ENCODE data around the gene OXCT2.
"Not testable (repeated sequence)": the region's sequence is repeated elsewhere in the genome, so short reads cannot be mapped to it uniquely, and the experiment has no call there.

The OXCT2 gene

DNA sequence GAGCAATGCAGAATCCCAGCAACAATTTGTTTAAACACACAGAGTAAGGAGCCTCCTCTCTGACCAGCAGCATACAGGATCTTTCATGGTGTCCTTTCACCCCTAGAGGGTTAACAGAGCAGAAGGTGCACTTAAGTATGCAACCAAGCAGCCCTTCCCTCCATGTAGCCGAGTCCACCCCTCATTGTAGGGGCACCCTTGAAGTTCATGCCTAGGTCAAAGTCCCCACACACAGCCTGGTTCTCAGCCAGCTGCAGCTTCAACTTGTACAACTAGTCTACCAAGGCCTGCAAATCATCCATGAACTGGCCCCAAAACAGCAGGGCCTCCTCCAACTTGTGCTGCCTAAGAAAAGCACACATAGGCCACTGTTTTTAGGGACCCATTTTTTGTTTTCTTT, 24.5 kb upstream of the OXCT2 start:
- Histone ChIP-seq H3K36me3 (no peaks in the 10 kb centered on the region), H3K4me3 (no peak overlapping the region), H3K9me3 (no peaks in the 10 kb centered on the region), H3K27ac (no peak overlapping the region), H3K27me3 (peaks cover 0 to 19% of the 10 kb centered on the region in 2 donors), H3K4me1 (no peaks in the 10 kb centered on the region)
- intact Hi-C loops (cut with DNase I; ENCODE audit: low total_unique reads) = no loop called here
- DNase-seq = no peak
- TF ChIP-seq, protein P1, sequence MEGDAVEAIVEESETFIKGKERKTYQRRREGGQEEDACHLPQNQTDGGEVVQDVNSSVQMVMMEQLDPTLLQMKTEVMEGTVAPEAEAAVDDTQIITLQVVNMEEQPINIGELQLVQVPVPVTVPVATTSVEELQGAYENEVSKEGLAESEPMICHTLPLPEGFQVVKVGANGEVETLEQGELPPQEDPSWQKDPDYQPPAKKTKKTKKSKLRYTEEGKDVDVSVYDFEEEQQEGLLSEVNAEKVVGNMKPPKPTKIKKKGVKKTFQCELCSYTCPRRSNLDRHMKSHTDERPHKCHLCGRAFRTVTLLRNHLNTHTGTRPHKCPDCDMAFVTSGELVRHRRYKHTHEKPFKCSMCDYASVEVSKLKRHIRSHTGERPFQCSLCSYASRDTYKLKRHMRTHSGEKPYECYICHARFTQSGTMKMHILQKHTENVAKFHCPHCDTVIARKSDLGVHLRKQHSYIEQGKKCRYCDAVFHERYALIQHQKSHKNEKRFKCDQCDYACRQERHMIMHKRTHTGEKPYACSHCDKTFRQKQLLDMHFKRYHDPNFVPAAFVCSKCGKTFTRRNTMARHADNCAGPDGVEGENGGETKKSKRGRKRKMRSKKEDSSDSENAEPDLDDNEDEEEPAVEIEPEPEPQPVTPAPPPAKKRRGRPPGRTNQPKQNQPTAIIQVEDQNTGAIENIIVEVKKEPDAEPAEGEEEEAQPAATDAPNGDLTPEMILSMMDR (IDR thresholded peaks at IDR 0.05) = no peak

- peaks cover 0 to 45% of the 10 kb centered on the region in 2 donors for H3K27me3 ChIP-seq
These were observed 20.7 kb upstream of the OXCT2 start for GRCh38 chr1:39791838-39792237.

GRCh38 chr1:39789571-39790110, 18.5 kb upstream of the OXCT2 start:
- H3K36me3 ChIP-seq = no peaks in the 10 kb centered on the region
- intact Hi-C loops (cut with DNase I; ENCODE audit: low total_unique reads) = no loop called here
- peaks cover 0 to 54% of the 10 kb centered on the region in 2 donors for H3K27me3 ChIP-seq
- H3K27ac ChIP-seq = no peak overlapping the region
- TF ChIP-seq, protein P1 (IDR thresholded peaks at IDR 0.05) = no peak
- DNase-seq = no peak
- peak overlapping the region; percentile 46 to 52 for H3K4me3 ChIP-seq
- no peaks in the 10 kb centered on the region for H3K9me3 ChIP-seq
- peaks cover 0 to 15% (median 7%) of the 10 kb centered on the region in 4 donors for H3K4me1 ChIP-seq

More at GRCh38 chr1:39791838-39792237, 20.7 kb upstream of the OXCT2 start:
- H3K9me3 ChIP-seq = no peaks in the 10 kb centered on the region
- no peaks in the 10 kb centered on the region for H3K36me3 ChIP-seq
- DNase-seq = no peak
- no peak overlapping the region for H3K4me3 ChIP-seq
- no peak overlapping the region for H3K27ac ChIP-seq
- H3K4me1 ChIP-seq = peaks cover 0 to 15% (median 7%) of the 10 kb centered on the region in 4 donors
- TF ChIP-seq, protein P1 (IDR thresholded peaks at IDR 0.05) = no peak
- intact Hi-C loops (cut with DNase I; ENCODE audit: low total_unique reads) = no loop called here

DNA sequence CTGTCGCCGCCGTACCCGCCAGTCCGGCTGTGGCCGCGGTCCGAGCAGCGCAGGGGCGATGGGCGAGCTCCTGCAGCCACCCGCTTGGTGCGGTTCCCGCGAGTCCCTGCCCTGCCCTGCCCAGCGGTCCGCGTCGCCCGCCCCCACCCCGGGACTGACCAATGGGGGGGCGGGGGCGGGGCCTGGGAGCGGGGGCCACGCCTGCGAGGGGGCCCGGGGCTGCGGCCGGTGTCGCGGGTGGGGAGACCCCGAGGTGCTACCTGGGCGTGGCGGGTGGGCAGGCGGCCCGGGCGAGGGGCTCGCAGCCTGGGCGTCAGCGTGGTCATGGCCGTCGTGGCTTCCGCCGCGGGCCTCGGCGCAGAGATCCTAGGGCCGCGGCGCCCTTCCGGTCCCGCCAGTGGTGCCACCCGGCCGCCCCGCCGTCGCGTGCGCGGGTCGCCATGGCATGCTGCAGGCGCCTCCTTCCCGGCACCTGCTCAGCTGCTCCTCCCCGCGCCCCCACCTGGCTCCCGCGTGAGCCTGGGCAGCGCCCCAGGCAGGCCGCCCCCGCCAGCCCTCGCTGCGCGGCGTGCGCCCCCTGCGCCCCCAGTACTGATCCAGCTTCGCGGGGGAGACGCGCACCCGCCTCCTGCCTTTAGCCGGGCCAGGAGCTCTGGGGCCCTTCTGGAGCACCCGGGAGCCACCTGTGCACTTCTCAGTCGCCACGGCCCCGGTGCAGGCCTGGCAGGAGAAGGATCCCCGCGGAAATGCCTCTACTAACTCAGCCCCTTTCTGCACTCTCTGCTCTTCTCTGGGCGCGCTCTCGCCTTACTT, 17.8 kb upstream of the OXCT2 start, which contains the start of gene BMP8B:
Gene BMP8B, minus strand, starts transcription at position 108 of the 813 bp plus-strand sequence. CDS start 380 bp downstream, outside the sequence.
- H3K27me3 ChIP-seq = peaks cover 0 to 52% of the 10 kb centered on the region in 2 donors
- no peaks in the 10 kb centered on the region for H3K9me3 ChIP-seq
- no peaks in the 10 kb centered on the region for H3K36me3 ChIP-seq
- peaks cover 0 to 15% (median 7%) of the 10 kb centered on the region in 4 donors for H3K4me1 ChIP-seq
- TF ChIP-seq, protein P1 (IDR thresholded peaks at IDR 0.05) = no peak
- intact Hi-C loops (cut with DNase I; ENCODE audit: low total_unique reads) = no loop called here
- H3K4me3 ChIP-seq = peak within 1 kb of the TSS; percentile 46 to 52
- H3K27ac ChIP-seq = no peak within 1 kb of the TSS
- peak in 1 of 2 donors; percentile 38 for DNase-seq

- Histone ChIP-seq H3K27ac (no peak overlapping the region), H3K36me3 (no peaks in the 10 kb centered on the region), H3K4me3 (peak overlapping the region; percentile 46 to 52), H3K4me1 (peaks cover 0 to 15% (median 7%) of the 10 kb centered on the region in 4 donors), H3K27me3 (peaks cover 0 to 51% of the 10 kb centered on the region in 2 donors), H3K9me3 (no peaks in the 10 kb centered on the region)
- TF ChIP-seq, protein P1 (IDR thresholded peaks at IDR 0.05) = no peak
- no peak for DNase-seq
- intact Hi-C loops (cut with DNase I; ENCODE audit: low total_unique reads) = no loop called here
These were observed 17.2 kb upstream of the OXCT2 start for GRCh38 chr1:39788426-39788757.

- peaks cover 0 to 15% (median 7%) of the 10 kb centered on the region in 4 donors for H3K4me1 ChIP-seq
- H3K27ac ChIP-seq; H3K9me3 ChIP-seq; DNase-seq; intact Hi-C loops (cut with DNase I; ENCODE audit: low total_unique reads); H3K36me3 ChIP-seq; H3K4me3 ChIP-seq: not testable (repeated sequence)
- peaks cover 0 to 49% of the 10 kb centered on the region in 2 donors for H3K27me3 ChIP-seq
These were observed 16.8 kb upstream of the OXCT2 start for GRCh38 chr1:39787964-39788363.
